ENCODE results near the gene ABHD5. TPM values are rescaled to one million over a fixed set of nuclear protein-coding genes. Genes with fewer than 3 reads are reported as not detected.

The ABHD5 gene
- total and polyA plus RNA-seq, 8 donors = 3.2 to 38.0 (median 24.5) TPM

GRCh38 chr3:43706342-43706741, 15.6 kb downstream of the ABHD5 start:
- H3K4me3 ChIP-seq = no peak overlapping the region
- H3K4me1 ChIP-seq = peaks cover 0 to 36% (median 13%) of the 10 kb centered on the region in 4 donors
- intact Hi-C loops (cut with DNase I; ENCODE audit: low total_unique reads) = no loop called here
- no peak for DNase-seq
- H3K36me3 ChIP-seq = peaks cover 4 to 41% (median 26%) of the 10 kb centered on the region in 4 donors
- no peak overlapping the region for H3K27ac ChIP-seq
- H3K9me3 ChIP-seq = no peaks in the 10 kb centered on the region
- no peaks in the 10 kb centered on the region for H3K27me3 ChIP-seq
- no peak for TF ChIP-seq EP300 (IDR thresholded peaks at IDR 0.05)
- no peak for TF ChIP-seq POLR2AphosphoS5 (IDR thresholded peaks at IDR 0.05)
- no peak for TF ChIP-seq CTCF (IDR thresholded peaks at IDR 0.05)
- no peak for TF ChIP-seq POLR2A (IDR thresholded peaks at IDR 0.05)
- WGBS, 5 donors = 70 to 94% (median 89%) methylated on average over 7 of the region's 7 CpGs

- H3K4me3 ChIP-seq = no peak overlapping the region
- intact Hi-C loops (cut with DNase I; ENCODE audit: low total_unique reads) = no loop called here
- 34 to 57% (median 44%) methylated on average over 2 of the region's 2 CpGs for WGBS, 5 donors
These were observed 16.5 kb downstream of the ABHD5 start for GRCh38 chr3:43707266-43707665.

GRCh38 chr3:43707998-43708397, 17.3 kb downstream of the ABHD5 start:
- no peaks in the 10 kb centered on the region for H3K9me3 ChIP-seq

More at GRCh38 chr3:43707266-43707665, 16.5 kb downstream of the ABHD5 start:
- H3K9me3 ChIP-seq = no peaks in the 10 kb centered on the region
- TF ChIP-seq POLR2AphosphoS5 (IDR thresholded peaks at IDR 0.05) (no peak), CTCF (IDR thresholded peaks at IDR 0.05) (no peak), POLR2A (IDR thresholded peaks at IDR 0.05) (no peak), EP300 (IDR thresholded peaks at IDR 0.05) (no peak)
- DNase-seq = no peak
- H3K4me1 ChIP-seq = peaks cover 0 to 36% (median 13%) of the 10 kb centered on the region in 4 donors
- no peaks in the 10 kb centered on the region for H3K27me3 ChIP-seq
- H3K36me3 ChIP-seq = peaks cover 8 to 41% (median 26%) of the 10 kb centered on the region in 4 donors
- peak overlapping the region in 1 of 5 donors; percentile 10 for H3K27ac ChIP-seq

DNA sequence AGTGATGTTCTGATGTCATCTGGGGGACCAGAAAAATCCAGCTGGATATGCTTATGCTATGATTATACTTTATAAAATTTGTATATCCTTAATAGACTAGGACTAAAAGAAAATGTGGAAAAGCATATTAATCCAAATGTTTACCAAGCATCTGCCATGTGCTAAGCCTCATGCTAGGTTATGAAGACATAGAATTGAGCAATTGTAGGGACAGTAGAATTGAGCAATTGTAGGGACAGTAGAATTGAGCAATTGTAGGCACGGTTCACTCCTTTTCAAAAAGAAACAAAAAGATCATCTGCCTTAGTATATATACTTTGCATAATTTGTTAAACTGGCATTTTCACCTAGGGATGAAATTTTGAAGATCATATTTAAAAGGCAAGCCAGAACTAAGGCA, 18.3 kb downstream of the ABHD5 start:
- intact Hi-C loops (cut with DNase I; ENCODE audit: low total_unique reads) = no loop called here
- peaks cover 20 to 44% (median 29%) of the 10 kb centered on the region in 4 donors for H3K36me3 ChIP-seq
- H3K27ac ChIP-seq = peak overlapping the region in 1 of 5 donors; percentile 47
- no peaks in the 10 kb centered on the region for H3K27me3 ChIP-seq
- H3K4me1 ChIP-seq = peaks cover 0 to 36% (median 13%) of the 10 kb centered on the region in 4 donors
- TF ChIP-seq POLR2A (IDR thresholded peaks at IDR 0.05) (no peak), POLR2AphosphoS5 (IDR thresholded peaks at IDR 0.05) (peak; percentile 82 to 85 (median 85))
- DNase-seq = no peak
- H3K4me3 ChIP-seq = no peak overlapping the region
- 42 to 83% (median 67%) methylated on average over 1 of the region's 1 CpG for WGBS, 5 donors
- no peaks in the 10 kb centered on the region for H3K9me3 ChIP-seq

More at GRCh38 chr3:43707998-43708397, 17.3 kb downstream of the ABHD5 start:
- H3K36me3 ChIP-seq = peaks cover 12 to 41% (median 26%) of the 10 kb centered on the region in 4 donors
- DNase-seq = no peak
- TF ChIP-seq POLR2A (IDR thresholded peaks at IDR 0.05) = no peak
- peak in 2 of 3 donors; percentile 5 to 20 for TF ChIP-seq POLR2AphosphoS5 (IDR thresholded peaks at IDR 0.05)
- TF ChIP-seq CTCF (IDR thresholded peaks at IDR 0.05) = no peak
- no peak for TF ChIP-seq EP300 (IDR thresholded peaks at IDR 0.05)
- H3K27me3 ChIP-seq = no peaks in the 10 kb centered on the region
- peaks cover 0 to 36% (median 13%) of the 10 kb centered on the region in 4 donors for H3K4me1 ChIP-seq
- H3K4me3 ChIP-seq = no peak overlapping the region
- H3K27ac ChIP-seq = peak overlapping the region in 2 of 5 donors; percentile 16 to 47
- intact Hi-C loops (cut with DNase I; ENCODE audit: low total_unique reads) = no loop called here

DNA sequence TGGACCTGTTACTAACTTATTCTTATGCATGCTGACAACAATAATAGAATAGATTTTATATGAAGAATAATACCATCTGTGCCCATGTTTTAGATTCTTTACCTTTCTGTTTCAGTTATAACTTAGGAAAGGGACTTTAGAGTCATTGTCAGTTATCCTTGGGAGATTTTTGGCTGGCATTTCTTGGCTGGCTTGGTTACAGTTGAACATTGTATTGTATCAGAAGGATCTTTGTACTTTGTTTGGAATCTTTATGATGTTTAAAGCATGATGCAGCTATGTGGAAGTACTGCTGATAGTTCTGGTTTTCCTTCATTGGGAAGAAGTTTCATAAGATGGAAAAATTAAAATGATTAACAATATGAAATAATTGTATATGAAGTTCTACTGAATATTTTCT, 19.9 kb downstream of the ABHD5 start:
- H3K36me3 ChIP-seq = peaks cover 20 to 60% (median 44%) of the 10 kb centered on the region in 4 donors
- intact Hi-C loops (cut with DNase I; ENCODE audit: low total_unique reads) = no loop called here
- H3K4me1 ChIP-seq = peaks cover 0 to 36% (median 13%) of the 10 kb centered on the region in 4 donors
- H3K4me3 ChIP-seq = no peak overlapping the region
- no peaks in the 10 kb centered on the region for H3K27me3 ChIP-seq
- no peaks in the 10 kb centered on the region for H3K9me3 ChIP-seq
- DNase-seq = no peak
- TF ChIP-seq POLR2AphosphoS5 (IDR thresholded peaks at IDR 0.05) = no peak
- no peak for TF ChIP-seq CTCF (IDR thresholded peaks at IDR 0.05)
- no peak for TF ChIP-seq POLR2A (IDR thresholded peaks at IDR 0.05)
- no peak for TF ChIP-seq EP300 (IDR thresholded peaks at IDR 0.05)
- no peak overlapping the region for H3K27ac ChIP-seq

Measured in stomach (tissue), 9 donors.